ENCODE measurements around the gene LRP6. TPM values are rescaled to one million over a fixed set of nuclear protein-coding genes. Genes with fewer than 3 reads are reported as not detected.

LRP6 gene
- total RNA-seq, 1 donor from 2014 or later, result 40.9 TPM

GRCh38 chr12:12286441-12286840, 19.6 kb upstream of the LRP6 start:
- no peak for FAIRE-seq
- peaks cover 2% of the 10 kb centered on the region for H3K27me3 Mint-ChIP-seq (ENCODE audit: low read depth, unreplicated experiment)
- H3K9ac ChIP-seq (ENCODE audit: low read length), result no peak overlapping the region

GRCh38 chr12:12282761-12283425, 16.0 kb upstream of the LRP6 start:
- H4K20me1 ChIP-seq (ENCODE audit: insufficient read depth, low read length), result no peaks in the 10 kb centered on the region
- peaks cover 8% of the 10 kb centered on the region for H3K4me1 ChIP-seq (ENCODE audit: insufficient read depth, low read length)
- no peaks in the 10 kb centered on the region for H3K36me3 Mint-ChIP-seq (ENCODE audit: low read depth, unreplicated experiment)
- FAIRE-seq (no peak), DNase-seq (ENCODE audit: low read depth) (peak; percentile 89)
- H3K79me2 ChIP-seq (ENCODE audit: insufficient read depth, low read length), result no peaks in the 10 kb centered on the region
- TF ChIP-seq EZH2 (IDR thresholded peaks at IDR 0.05; ENCODE audit: insufficient read depth, low read length) (no peak), CTCF (IDR thresholded peaks at IDR 0.05; ENCODE audit: insufficient read depth, low read depth, low read length) (no peak)
- no peaks in the 10 kb centered on the region for H3K9me3 Mint-ChIP-seq (ENCODE audit: unreplicated experiment)
- no peak overlapping the region for H3K4me3 Mint-ChIP-seq (ENCODE audit: unreplicated experiment)
- H3K4me1 Mint-ChIP-seq (ENCODE audit: low read depth, unreplicated experiment), result peaks cover 8% of the 10 kb centered on the region
- H3K9me3 ChIP-seq (ENCODE audit: insufficient read depth, low read depth, low read length), result no peaks in the 10 kb centered on the region
- H3K36me3 ChIP-seq (ENCODE audit: insufficient read depth, low read length), result no peaks in the 10 kb centered on the region
- no peaks in the 10 kb centered on the region for H3K27me3 ChIP-seq (ENCODE audit: insufficient read depth, low read length)
- H2AFZ ChIP-seq (ENCODE audit: low read depth, low read length), result no peak overlapping the region
- peak overlapping the region; percentile 60 for H3K27ac ChIP-seq (ENCODE audit: low read depth, low read length)
- no peak overlapping the region for H3K4me3 ChIP-seq (ENCODE audit: insufficient read depth, low read depth, low read length)
- H3K27ac Mint-ChIP-seq (ENCODE audit: unreplicated experiment), result no peak overlapping the region
- H3K27me3 Mint-ChIP-seq (ENCODE audit: low read depth, unreplicated experiment), result peaks cover 2% of the 10 kb centered on the region
- H3K4me2 ChIP-seq (ENCODE audit: low read length), result peak overlapping the region; percentile 62
- peak overlapping the region; percentile 43 for H3K9ac ChIP-seq (ENCODE audit: low read length)

More at GRCh38 chr12:12286441-12286840, 19.6 kb upstream of the LRP6 start:
- Histone ChIP-seq H2AFZ (ENCODE audit: low read depth, low read length) (no peak overlapping the region), H3K4me3 (ENCODE audit: insufficient read depth, low read depth, low read length) (no peak overlapping the region), H3K4me2 (ENCODE audit: low read length) (no peak overlapping the region), H3K27me3 (ENCODE audit: insufficient read depth, low read length) (no peaks in the 10 kb centered on the region), H3K36me3 (ENCODE audit: insufficient read depth, low read length) (no peaks in the 10 kb centered on the region), H3K9me3 (ENCODE audit: insufficient read depth, low read depth, low read length) (no peaks in the 10 kb centered on the region), H3K27ac (ENCODE audit: low read depth, low read length) (no peak overlapping the region), H3K4me1 (ENCODE audit: insufficient read depth, low read length) (peaks cover 8% of the 10 kb centered on the region), H4K20me1 (ENCODE audit: insufficient read depth, low read length) (no peaks in the 10 kb centered on the region), H3K79me2 (ENCODE audit: insufficient read depth, low read length) (no peaks in the 10 kb centered on the region)
- Mint-ChIP-seq H3K27ac (ENCODE audit: unreplicated experiment) (no peak overlapping the region), H3K4me1 (ENCODE audit: low read depth, unreplicated experiment) (peaks cover 8% of the 10 kb centered on the region), H3K9me3 (ENCODE audit: unreplicated experiment) (peaks cover 6% of the 10 kb centered on the region), H3K36me3 (ENCODE audit: low read depth, unreplicated experiment) (no peaks in the 10 kb centered on the region), H3K4me3 (ENCODE audit: unreplicated experiment) (no peak overlapping the region)
- DNase-seq (ENCODE audit: low read depth), result no peak
- TF ChIP-seq CTCF (IDR thresholded peaks at IDR 0.05; ENCODE audit: insufficient read depth, low read depth, low read length) (no peak), EZH2 (IDR thresholded peaks at IDR 0.05; ENCODE audit: insufficient read depth, low read length) (no peak)

- H3K27ac Mint-ChIP-seq (ENCODE audit: unreplicated experiment), result no peak overlapping the region
- no peaks in the 10 kb centered on the region for H3K79me2 ChIP-seq (ENCODE audit: insufficient read depth, low read length)
- no peak overlapping the region for H2AFZ ChIP-seq (ENCODE audit: low read depth, low read length)
- H3K9ac ChIP-seq (ENCODE audit: low read length), result no peak overlapping the region
- peaks cover 2% of the 10 kb centered on the region for H3K27me3 Mint-ChIP-seq (ENCODE audit: low read depth, unreplicated experiment)
- H3K4me1 ChIP-seq (ENCODE audit: insufficient read depth, low read length), result peaks cover 8% of the 10 kb centered on the region
- no peak for TF ChIP-seq EZH2 (IDR thresholded peaks at IDR 0.05; ENCODE audit: insufficient read depth, low read length)
- no peaks in the 10 kb centered on the region for H3K36me3 Mint-ChIP-seq (ENCODE audit: low read depth, unreplicated experiment)
- H4K20me1 ChIP-seq (ENCODE audit: insufficient read depth, low read length), result no peaks in the 10 kb centered on the region
- no peak overlapping the region for H3K4me2 ChIP-seq (ENCODE audit: low read length)
- no peaks in the 10 kb centered on the region for H3K9me3 ChIP-seq (ENCODE audit: insufficient read depth, low read depth, low read length)
- H3K4me3 ChIP-seq (ENCODE audit: insufficient read depth, low read depth, low read length), result no peak overlapping the region
- H3K27me3 ChIP-seq (ENCODE audit: insufficient read depth, low read length), result no peaks in the 10 kb centered on the region
- FAIRE-seq (no peak), DNase-seq (ENCODE audit: low read depth) (no peak)
- H3K4me1 Mint-ChIP-seq (ENCODE audit: low read depth, unreplicated experiment), result peaks cover 8% of the 10 kb centered on the region
- H3K36me3 ChIP-seq (ENCODE audit: insufficient read depth, low read length), result no peaks in the 10 kb centered on the region
- no peak overlapping the region for H3K27ac ChIP-seq (ENCODE audit: low read depth, low read length)
- H3K4me3 Mint-ChIP-seq (ENCODE audit: unreplicated experiment), result no peak overlapping the region
- no peaks in the 10 kb centered on the region for H3K9me3 Mint-ChIP-seq (ENCODE audit: unreplicated experiment)
Measured at GRCh38 chr12:12282202-12282601, 15.4 kb upstream of the LRP6 start.

All from astrocyte (in vitro differentiated cells and primary cell).